GM23338 (cell line): ENCODE results near the gene ASZ1. TPM values are rescaled to one million over a fixed set of nuclear protein-coding genes. Genes with fewer than 3 reads are reported as not detected.

Experiments used
- ATAC-seq: fragments of 200-7000 bp; cut with Tn5 transposase; 3 replicates; pipeline ENCODE4 v1.9.1; 2020
- DNase-seq: peaks from one replicate; pipeline ENCODE4 v3.0.0-alpha.2; 2015; ENCODE audit warnings: low spot score
- H2AFZ ChIP-seq: fragments of 200-600 bp; sonication (generic); 2 replicates; pipeline ENCODE4 v1.8.0; 2016; ENCODE audit warnings: antibody characterized with exemption, mild to moderate bottlenecking, moderate library complexity
- H3F3A ChIP-seq: fragments of 200-600 bp; sonication (generic); replicated peaks from 2 replicates; pipeline ENCODE4 v1.8.0; 2017; ENCODE audit warnings: antibody characterized with exemption, mixed run types, low read depth
- H3K27ac ChIP-seq: fragments of 200-600 bp; sonication (generic); 2 replicates; pipeline ENCODE4 v1.6.1; 2016; ENCODE audit warnings: low read depth
- H3K27me3 ChIP-seq: fragments of 200-600 bp; sonication (generic); 2 replicates; pipeline ENCODE4 v1.8.0; 2016; ENCODE audit warnings: mild to moderate bottlenecking, mixed run types, moderate library complexity; ENCODE audit not compliant: insufficient read depth
- H3K36me3 ChIP-seq: fragments of 200-600 bp; sonication (generic); 2 replicates; pipeline ENCODE4 v1.8.0; 2016; ENCODE audit warnings: mild to moderate bottlenecking; ENCODE audit not compliant: insufficient read depth
- H3K4me1 ChIP-seq: fragments of 200-600 bp; sonication (generic); 2 replicates; pipeline ENCODE4 v1.8.0; 2016; ENCODE audit warnings: mild to moderate bottlenecking, moderate library complexity; ENCODE audit not compliant: insufficient read depth
- H3K4me2 ChIP-seq: fragments of 200-600 bp; sonication (generic); 2 replicates; pipeline ENCODE4 v1.7.1; 2017; ENCODE audit warnings: mixed run types
- H3K4me3 ChIP-seq: fragments of 200-600 bp; sonication (generic); 2 replicates; pipeline ENCODE4 v1.6.1; 2016; ENCODE audit warnings: mixed run types
- H3K79me2 ChIP-seq: fragments of 200-600 bp; sonication (generic); replicated peaks from 2 replicates; pipeline ENCODE4 v1.8.0; 2017; ENCODE audit warnings: mild to moderate bottlenecking; ENCODE audit not compliant: insufficient read depth
- H3K9me2 ChIP-seq: fragments of 200-600 bp; sonication (generic); 2 replicates; pipeline ENCODE4 v1.8.0; 2017; ENCODE audit not compliant: insufficient read depth
- H4K20me1 ChIP-seq: fragments of 200-600 bp; sonication (generic); replicated peaks from 2 replicates; pipeline ENCODE4 v1.8.0; 2017; ENCODE audit warnings: mild to moderate bottlenecking; ENCODE audit not compliant: insufficient read depth
- H3K27ac Mint-ChIP-seq: 2 replicates; pipeline ENCODE4 v1.8.0; 2020; ENCODE audit warnings: inconsistent platforms, mild to moderate bottlenecking, moderate library complexity, mixed read lengths
- H3K27me3 Mint-ChIP-seq: 3 replicates; pipeline ENCODE4 v1.8.0; 2022; ENCODE audit warnings: low read depth, mild to moderate bottlenecking, moderate library complexity, mixed read lengths, inconsistent platforms; ENCODE audit not compliant: insufficient read depth, poor library complexity
- H3K36me3 Mint-ChIP-seq: 3 replicates; pipeline ENCODE4 v1.8.0; 2021; ENCODE audit warnings: low read depth, mild to moderate bottlenecking, inconsistent platforms, moderate library complexity, mixed read lengths
- H3K4me1 Mint-ChIP-seq: 3 replicates; pipeline ENCODE4 v1.8.0; 2020; ENCODE audit warnings: mild to moderate bottlenecking, inconsistent platforms, mixed read lengths
- H3K4me3 Mint-ChIP-seq: 3 replicates; pipeline ENCODE4 v1.8.0; 2021; ENCODE audit warnings: moderate library complexity, mild to moderate bottlenecking, inconsistent platforms, mixed read lengths
- H3K9me3 Mint-ChIP-seq: 3 replicates; pipeline ENCODE4 v1.8.0; 2020; ENCODE audit warnings: moderate library complexity, mild to moderate bottlenecking, inconsistent platforms, mixed read lengths
- CREB1 ChIP-seq: fragments of 250-450 bp; sonication (Bioruptor Pico); IDR thresholded peaks from 2 replicates; pipeline ENCODE4 v1.5.0; 2020; ENCODE audit warnings: low read depth, mild to moderate bottlenecking, moderate library complexity
- CTCF ChIP-seq, 2 experiments: fragments of 200-600 bp in 1 of 2; sonication (generic) in 1 of 2; conservative IDR thresholded peaks; 2 replicates each; pipeline versions ENCODE4 v1.5.1 to v1.6.1; 2016 to 2017; ENCODE audit warnings: antibody characterized with exemption in 2 of 2, low read depth in 2 of 2, mild to moderate bottlenecking in 2 of 2, moderate library complexity in 1 of 2
- EZH2 ChIP-seq: fragments of 200-600 bp; sonication (generic); IDR thresholded peaks from one replicate; pipeline ENCODE4 v1.8.0; 2017; ENCODE audit warnings: antibody characterized with exemption, mild to moderate bottlenecking, low read depth; ENCODE audit not compliant: unreplicated experiment
- EZH2phosphoT487 ChIP-seq: fragments of 200-600 bp; sonication (generic); IDR thresholded peaks from one replicate; pipeline ENCODE4 v1.8.1; 2018; ENCODE audit warnings: antibody characterized with exemption; ENCODE audit not compliant: unreplicated experiment
- NANOG ChIP-seq: IDR thresholded peaks from 2 replicates; pipeline ENCODE4 v1.6.1; 2016; ENCODE audit warnings: antibody characterized with exemption, borderline replicate concordance
- STAT1 ChIP-seq: IDR thresholded peaks from one replicate; pipeline ENCODE4 v1.6.1; 2016; ENCODE audit warnings: antibody characterized with exemption; ENCODE audit not compliant: unreplicated experiment
- ZNF462 ChIP-seq: fragments of 250-450 bp; sonication (Bioruptor Pico); IDR thresholded peaks from 2 replicates; pipeline ENCODE4 v1.5.0; 2020; ENCODE audit warnings: mild to moderate bottlenecking, moderate library complexity
- polyA plus RNA-seq: library from polyadenylated mRNA; unstranded; fragments of >200 nt; fragmentation: Nextera tagmentation; extraction: Ambion mirVana; gene quantifications from 2 replicates; pipeline ENCODE4 v1.2.1, GENCODE V29; 2016
- total RNA-seq: library from RNA; depleted of rRNA; stranded (reverse); fragments of >200 nt; shearing (Covaris generic); gene quantifications from 2 replicates; pipeline ENCODE4 v1.2.3, GENCODE V29; 2014
- TF ChIP-seq, protein P1 (sequence below): IDR thresholded peaks from one replicate; pipeline ENCODE4 v1.6.1; 2018; ENCODE audit warnings: antibody characterized with exemption; ENCODE audit not compliant: unreplicated experiment
- TF ChIP-seq, protein P2 (sequence below): IDR thresholded peaks from 2 replicates; pipeline ENCODE4 v1.6.1; 2016; ENCODE audit warnings: antibody characterized with exemption

Gene ASZ1
- total and polyA plus RNA-seq, 2 experiments from 2014 or later = not detected

- Histone ChIP-seq H3K9me2 (no peaks in the 10 kb centered on the region), H3F3A (no peaks in the 10 kb centered on the region), H3K4me2 (no peak overlapping the region), H3K4me1 (no peaks in the 10 kb centered on the region), H3K27me3 (no peaks in the 10 kb centered on the region), H3K79me2 (no peaks in the 10 kb centered on the region), H3K4me3 (no peak overlapping the region), H4K20me1 (no peaks in the 10 kb centered on the region), H2AFZ (no peak overlapping the region), H3K36me3 (no peaks in the 10 kb centered on the region), H3K27ac (no peak overlapping the region)
- Mint-ChIP-seq H3K9me3 (no peaks in the 10 kb centered on the region), H3K36me3 (no peaks in the 10 kb centered on the region), H3K4me1 (no peaks in the 10 kb centered on the region; the same call in 2 of the 3 replicates), H3K4me3 (no peak overlapping the region), H3K27me3 (peaks cover 2% of the 10 kb centered on the region), H3K27ac (no peak overlapping the region)
- ATAC-seq (no peak), DNase-seq (no peak)
- TF ChIP-seq STAT1 (no peak), CTCF (conservative IDR thresholded peaks at IDR 0.05; ENCODE audit: low read depth in 2 of 2) (no peak), EZH2 (no peak), CREB1 (CRISPR knock-in tag) (no peak), EZH2phosphoT487 (no peak), ZNF462 (CRISPR knock-in tag) (no peak), NANOG (no peak)
- TF ChIP-seq, protein P1, sequence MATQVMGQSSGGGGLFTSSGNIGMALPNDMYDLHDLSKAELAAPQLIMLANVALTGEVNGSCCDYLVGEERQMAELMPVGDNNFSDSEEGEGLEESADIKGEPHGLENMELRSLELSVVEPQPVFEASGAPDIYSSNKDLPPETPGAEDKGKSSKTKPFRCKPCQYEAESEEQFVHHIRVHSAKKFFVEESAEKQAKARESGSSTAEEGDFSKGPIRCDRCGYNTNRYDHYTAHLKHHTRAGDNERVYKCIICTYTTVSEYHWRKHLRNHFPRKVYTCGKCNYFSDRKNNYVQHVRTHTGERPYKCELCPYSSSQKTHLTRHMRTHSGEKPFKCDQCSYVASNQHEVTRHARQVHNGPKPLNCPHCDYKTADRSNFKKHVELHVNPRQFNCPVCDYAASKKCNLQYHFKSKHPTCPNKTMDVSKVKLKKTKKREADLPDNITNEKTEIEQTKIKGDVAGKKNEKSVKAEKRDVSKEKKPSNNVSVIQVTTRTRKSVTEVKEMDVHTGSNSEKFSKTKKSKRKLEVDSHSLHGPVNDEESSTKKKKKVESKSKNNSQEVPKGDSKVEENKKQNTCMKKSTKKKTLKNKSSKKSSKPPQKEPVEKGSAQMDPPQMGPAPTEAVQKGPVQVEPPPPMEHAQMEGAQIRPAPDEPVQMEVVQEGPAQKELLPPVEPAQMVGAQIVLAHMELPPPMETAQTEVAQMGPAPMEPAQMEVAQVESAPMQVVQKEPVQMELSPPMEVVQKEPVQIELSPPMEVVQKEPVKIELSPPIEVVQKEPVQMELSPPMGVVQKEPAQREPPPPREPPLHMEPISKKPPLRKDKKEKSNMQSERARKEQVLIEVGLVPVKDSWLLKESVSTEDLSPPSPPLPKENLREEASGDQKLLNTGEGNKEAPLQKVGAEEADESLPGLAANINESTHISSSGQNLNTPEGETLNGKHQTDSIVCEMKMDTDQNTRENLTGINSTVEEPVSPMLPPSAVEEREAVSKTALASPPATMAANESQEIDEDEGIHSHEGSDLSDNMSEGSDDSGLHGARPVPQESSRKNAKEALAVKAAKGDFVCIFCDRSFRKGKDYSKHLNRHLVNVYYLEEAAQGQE = no peak
- TF ChIP-seq, protein P2, sequence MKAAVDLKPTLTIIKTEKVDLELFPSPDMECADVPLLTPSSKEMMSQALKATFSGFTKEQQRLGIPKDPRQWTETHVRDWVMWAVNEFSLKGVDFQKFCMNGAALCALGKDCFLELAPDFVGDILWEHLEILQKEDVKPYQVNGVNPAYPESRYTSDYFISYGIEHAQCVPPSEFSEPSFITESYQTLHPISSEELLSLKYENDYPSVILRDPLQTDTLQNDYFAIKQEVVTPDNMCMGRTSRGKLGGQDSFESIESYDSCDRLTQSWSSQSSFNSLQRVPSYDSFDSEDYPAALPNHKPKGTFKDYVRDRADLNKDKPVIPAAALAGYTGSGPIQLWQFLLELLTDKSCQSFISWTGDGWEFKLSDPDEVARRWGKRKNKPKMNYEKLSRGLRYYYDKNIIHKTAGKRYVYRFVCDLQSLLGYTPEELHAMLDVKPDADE = no peak
These were observed 79.2 kb downstream of the ASZ1 start for GRCh38 chr7:117347962-117348672.
